Measurements from ENCODE around the gene COX19.

The COX19 gene

GRCh38 chr7:920351-921070 is 54.8 kb downstream of the COX19 start:
- Histone ChIP-seq H3K27me3 (ENCODE audit: insufficient read depth, poor library complexity, severe bottlenecking) (no peaks in the 10 kb centered on the region), H3K27ac (replicated peaks) (no peak overlapping the region), H3K4me3 (replicated peaks; ENCODE audit: insufficient read depth, low read length) (no peak overlapping the region)
- no peak for DNase-seq (ENCODE audit: low read depth in 1 of 2, low spot score in 1 of 2)
- no peak for TF ChIP-seq GABPA (IDR thresholded peaks at IDR 0.05; ENCODE audit: low read depth)
- no peak for TF ChIP-seq CTCF (IDR thresholded peaks at IDR 0.05; ENCODE audit: insufficient read depth, low read length)
- TF ChIP-seq SPI1 (IDR thresholded peaks at IDR 0.05; ENCODE audit: borderline replicate concordance, low read depth) = no peak

DNA sequence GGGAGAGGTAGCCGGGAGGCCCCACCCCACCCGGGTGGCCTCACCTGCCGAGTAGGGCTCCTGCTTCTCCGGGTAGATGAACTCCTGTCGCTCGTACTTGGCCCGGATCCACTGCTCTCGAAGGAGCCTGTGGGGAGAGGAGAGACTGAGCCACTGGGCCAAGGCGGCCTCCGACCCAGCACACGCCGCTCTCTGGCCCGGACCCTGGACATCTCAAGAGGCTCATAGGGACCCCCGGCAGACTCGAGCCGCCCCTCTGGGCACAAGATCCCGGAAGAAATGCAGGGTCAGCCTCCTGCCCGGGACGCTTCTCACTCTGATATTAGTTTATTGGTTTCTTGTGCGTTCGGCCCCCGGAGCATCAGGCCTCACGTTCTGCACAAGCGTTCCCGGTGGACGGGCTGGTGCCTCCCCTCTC is 55.4 kb downstream of the COX19 start:
- no peak for DNase-seq (ENCODE audit: low read depth in 1 of 2, low spot score in 1 of 2)

DNA sequence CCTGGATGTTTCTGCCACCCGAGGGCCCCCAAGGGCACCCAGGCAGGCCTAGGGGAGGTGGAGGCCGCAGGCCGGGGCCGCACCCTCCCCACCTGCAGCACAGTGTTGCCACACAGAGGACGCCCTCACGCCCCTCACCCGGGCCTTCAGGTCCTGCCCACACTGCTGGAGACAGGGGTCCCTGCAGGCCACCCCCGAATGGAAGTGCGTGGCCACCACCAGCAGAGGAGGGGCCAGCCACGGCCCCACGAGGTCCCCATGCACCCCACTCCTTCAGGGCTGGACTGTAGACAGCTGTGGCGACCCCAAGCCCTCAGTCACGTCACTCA is 56.3 kb downstream of the COX19 start:
- Histone ChIP-seq H3K4me3 (replicated peaks; ENCODE audit: insufficient read depth, low read length) (no peak overlapping the region), H3K27ac (replicated peaks) (no peak overlapping the region), H3K27me3 (ENCODE audit: insufficient read depth, poor library complexity, severe bottlenecking) (no peaks in the 10 kb centered on the region)
- no peak for TF ChIP-seq CTCF (IDR thresholded peaks at IDR 0.05; ENCODE audit: insufficient read depth, low read length)
- DNase-seq (ENCODE audit: low read depth in 1 of 2, low spot score in 1 of 2) = no peak

More for the DNA sequence above, 55.4 kb downstream of the COX19 start:
- Histone ChIP-seq H3K4me3 (replicated peaks; ENCODE audit: insufficient read depth, low read length) (no peak overlapping the region), H3K27me3 (ENCODE audit: insufficient read depth, poor library complexity, severe bottlenecking) (no peaks in the 10 kb centered on the region), H3K27ac (replicated peaks) (no peak overlapping the region)
- no peak for TF ChIP-seq SPI1 (IDR thresholded peaks at IDR 0.05; ENCODE audit: borderline replicate concordance, low read depth)
- TF ChIP-seq POLR2AphosphoS5 (IDR thresholded peaks at IDR 0.05; ENCODE audit: low read depth) = no peak
- TF ChIP-seq REST (IDR thresholded peaks at IDR 0.05; ENCODE audit: insufficient replicate concordance, low read depth) = no peak
- no peak for TF ChIP-seq GABPA (IDR thresholded peaks at IDR 0.05; ENCODE audit: low read depth)

DNA sequence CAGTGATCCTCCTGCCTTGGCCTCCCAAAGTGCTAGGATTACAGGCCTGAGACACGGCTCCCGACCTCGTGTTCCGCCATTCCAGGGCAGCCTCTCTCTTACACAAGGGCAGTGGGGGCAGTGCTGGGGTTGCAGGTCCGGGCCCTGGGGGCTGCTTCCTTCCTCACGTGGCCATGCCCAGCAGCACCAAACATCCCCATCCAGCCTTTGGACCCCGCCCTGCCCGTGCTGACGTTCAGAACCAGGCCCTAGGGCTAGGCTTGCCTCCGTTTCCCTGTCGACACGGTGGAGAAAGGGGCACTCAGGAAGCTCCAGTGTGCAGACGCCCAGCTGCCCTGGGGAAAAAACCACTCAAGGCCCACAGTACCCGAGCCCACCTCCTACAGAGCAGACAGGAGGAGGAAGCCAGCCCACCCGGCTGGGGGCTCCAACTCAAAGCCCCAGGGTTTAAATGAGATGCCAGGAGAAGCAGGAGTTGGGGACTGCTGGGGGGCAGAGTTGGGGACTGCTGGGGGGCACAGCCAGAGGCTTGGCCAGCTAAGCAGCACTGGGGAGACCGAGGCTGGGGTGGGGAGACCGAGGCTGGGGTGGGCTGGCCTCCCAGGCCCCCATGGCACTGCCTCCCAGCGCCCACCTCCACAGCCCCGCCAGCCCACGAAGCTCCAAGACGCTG is 56.8 kb downstream of the COX19 start:
- no peak for DNase-seq (ENCODE audit: low read depth in 1 of 2, low spot score in 1 of 2)
- Histone ChIP-seq H3K4me3 (replicated peaks; ENCODE audit: insufficient read depth, low read length) (no peak overlapping the region), H3K27ac (replicated peaks) (no peak overlapping the region), H3K27me3 (ENCODE audit: insufficient read depth, poor library complexity, severe bottlenecking) (no peaks in the 10 kb centered on the region)
- TF ChIP-seq SPI1 (IDR thresholded peaks at IDR 0.05; ENCODE audit: borderline replicate concordance, low read depth) = no peak
- TF ChIP-seq GABPA (IDR thresholded peaks at IDR 0.05; ENCODE audit: low read depth) = no peak
- no peak for TF ChIP-seq POLR2AphosphoS5 (IDR thresholded peaks at IDR 0.05; ENCODE audit: low read depth)
- no peak for TF ChIP-seq CTCF (IDR thresholded peaks at IDR 0.05; ENCODE audit: insufficient read depth, low read length)
- TF ChIP-seq REST (IDR thresholded peaks at IDR 0.05; ENCODE audit: insufficient replicate concordance, low read depth) = no peak
